ENCODE measurements around the gene FGGY.
A peak's percentile ranks its signal among the peaks of the same experiment; 100 is the strongest.

The FGGY gene

DNA sequence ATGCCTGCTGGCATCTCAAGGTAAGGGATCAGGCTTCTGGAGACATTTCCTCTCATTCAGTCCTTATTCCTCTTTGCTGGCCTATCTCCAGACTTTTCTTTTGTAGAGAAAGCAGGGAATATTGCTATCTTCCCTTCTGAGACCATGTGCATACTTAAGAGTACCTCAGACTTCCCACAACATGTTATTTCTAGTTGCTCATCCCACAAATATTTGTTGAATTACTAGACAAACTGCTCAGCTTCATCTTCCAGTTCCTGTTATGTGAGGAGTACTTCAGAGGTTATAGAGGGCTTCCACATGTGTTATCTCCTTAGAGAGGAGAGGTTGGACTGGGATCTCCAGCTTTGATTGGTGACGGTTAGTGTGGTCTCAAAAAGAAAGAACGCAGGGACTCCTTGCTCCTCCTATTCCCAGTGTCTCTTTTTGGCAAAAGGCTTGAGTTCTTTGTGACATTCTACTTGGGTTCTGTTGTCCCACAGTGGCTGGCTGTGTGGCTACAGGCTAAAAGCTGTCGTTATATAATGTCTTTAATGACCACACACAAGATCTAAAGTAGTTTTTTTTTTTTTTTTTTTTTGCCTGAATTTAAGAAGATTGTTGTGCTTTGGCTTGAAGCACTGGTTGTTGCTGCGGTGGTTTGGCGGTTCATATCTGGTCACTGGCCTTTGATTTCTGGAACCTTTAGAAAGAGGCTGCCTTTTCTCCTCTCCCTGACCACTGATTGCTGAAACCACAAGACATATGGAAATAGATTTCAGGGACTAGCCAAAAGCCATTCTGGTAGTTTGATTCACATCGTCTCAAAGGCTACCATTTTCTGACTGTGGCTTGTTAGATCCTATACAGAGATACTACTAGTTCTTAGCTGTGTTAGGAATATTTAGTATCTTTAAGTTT, 78.7 kb downstream of the FGGY start:
- peak; percentile 91 for DNase-seq (ENCODE audit: low read depth, low spot score)
- peak overlapping the region; percentile 62 for H3K27ac ChIP-seq

GRCh38 chr1:59377350-59377904, 80.5 kb downstream of the FGGY start:
- DNase-seq (ENCODE audit: low read depth, low spot score) = no peak

GRCh38 chr1:59378621-59379370, 81.9 kb downstream of the FGGY start:
- DNase-seq (ENCODE audit: low read depth, low spot score) = no peak
- H3K27ac ChIP-seq = peak overlapping the region; percentile 39

More at GRCh38 chr1:59377350-59377904, 80.5 kb downstream of the FGGY start:
- no peak overlapping the region for H3K27ac ChIP-seq

- no peak for DNase-seq (ENCODE audit: low read depth, low spot score)
- H3K27ac ChIP-seq = peak overlapping the region; percentile 39
Measured at GRCh38 chr1:59379371-59379728, 82.5 kb downstream of the FGGY start.

DNA sequence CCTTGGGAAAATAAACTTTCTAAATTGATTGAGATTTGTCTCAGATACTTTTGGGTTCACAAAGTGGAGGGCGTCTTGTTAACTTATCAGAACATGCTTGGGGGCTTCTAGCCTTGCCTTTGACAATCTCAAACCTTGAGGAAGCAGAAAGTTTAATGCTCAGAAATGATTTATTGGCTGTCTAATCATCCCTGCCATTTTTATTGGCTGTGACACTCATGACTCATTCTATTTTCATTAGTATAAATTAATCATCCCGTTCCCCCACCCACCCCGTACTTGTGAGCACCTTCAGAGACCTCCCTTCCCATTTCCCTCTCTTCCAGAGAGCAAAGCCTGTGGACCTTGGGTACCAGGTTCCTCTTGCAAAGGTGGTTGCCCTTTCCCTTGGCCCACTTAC, 87.1 kb downstream of the FGGY start:
- DNase-seq (ENCODE audit: low read depth, low spot score) = no peak

GRCh38 chr1:59384443-59384842, 87.5 kb downstream of the FGGY start:
- H3K27ac ChIP-seq = no peak overlapping the region
- no peak for DNase-seq (ENCODE audit: low read depth, low spot score)

More for the DNA sequence above, 87.1 kb downstream of the FGGY start:
- no peak overlapping the region for H3K27ac ChIP-seq

GRCh38 chr1:59388191-59388590, 91.3 kb downstream of the FGGY start:
- DNase-seq (ENCODE audit: low read depth, low spot score) = no peak
- H3K27ac ChIP-seq = no peak overlapping the region

DNA sequence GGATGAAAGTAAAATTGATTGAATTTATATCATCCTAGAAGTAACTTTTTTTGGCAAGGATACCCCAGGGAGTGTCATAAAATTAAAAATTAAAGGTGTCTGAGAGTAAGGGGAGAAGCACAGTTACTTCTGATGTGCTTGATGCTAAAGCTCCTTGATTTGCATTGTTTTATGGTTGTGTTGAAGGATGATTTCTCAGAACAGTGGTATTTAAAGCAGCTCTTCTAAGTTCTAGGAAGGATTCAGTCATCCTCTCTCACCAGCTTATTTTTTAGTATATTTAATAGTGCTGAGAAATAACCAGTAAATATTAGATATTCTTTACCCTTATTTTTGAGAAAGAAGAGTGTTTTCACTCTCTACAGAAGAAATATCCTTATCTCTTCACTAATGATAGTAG, 93.0 kb downstream of the FGGY start:
- no peak for DNase-seq (ENCODE audit: low read depth, low spot score)
- H3K27ac ChIP-seq = no peak overlapping the region

- no peak for DNase-seq (ENCODE audit: low read depth, low spot score)
- H3K27ac ChIP-seq = no peak overlapping the region
Measured at GRCh38 chr1:59390307-59390706, 93.4 kb downstream of the FGGY start.

- DNase-seq (ENCODE audit: low read depth, low spot score) = no peak
- H3K27ac ChIP-seq = no peak overlapping the region
Measured at GRCh38 chr1:59391212-59392179, 94.6 kb downstream of the FGGY start.

- no peak overlapping the region for H3K27ac ChIP-seq
- DNase-seq (ENCODE audit: low read depth, low spot score) = no peak
Measured at GRCh38 chr1:59393211-59394180, 96.6 kb downstream of the FGGY start.

- DNase-seq (ENCODE audit: low read depth, low spot score) = no peak
- H3K27ac ChIP-seq = no peak overlapping the region
Measured at GRCh38 chr1:59394706-59395425, 98.0 kb downstream of the FGGY start.

DNA sequence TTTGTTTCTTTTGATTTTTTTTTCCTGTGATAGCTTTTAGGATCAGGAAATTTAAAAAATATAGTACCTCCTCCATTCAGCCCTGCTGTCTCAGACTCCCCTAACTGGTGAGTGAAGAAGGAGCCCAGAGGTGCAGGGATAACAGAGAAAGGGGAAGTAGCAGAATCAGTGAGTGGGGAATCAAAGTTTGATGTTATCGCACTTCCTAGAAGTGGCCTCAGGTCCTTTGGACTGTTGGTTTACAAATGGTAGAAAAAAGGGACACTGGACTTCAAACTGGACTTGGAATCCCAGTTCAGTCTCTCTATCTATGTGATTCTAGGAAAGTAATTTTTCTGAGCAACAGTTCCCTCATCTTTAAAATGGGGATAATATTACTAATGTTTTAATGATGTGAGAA, 99.5 kb downstream of the FGGY start:
- H3K27ac ChIP-seq = no peak overlapping the region
- no peak for DNase-seq (ENCODE audit: low read depth, low spot score)

DNA sequence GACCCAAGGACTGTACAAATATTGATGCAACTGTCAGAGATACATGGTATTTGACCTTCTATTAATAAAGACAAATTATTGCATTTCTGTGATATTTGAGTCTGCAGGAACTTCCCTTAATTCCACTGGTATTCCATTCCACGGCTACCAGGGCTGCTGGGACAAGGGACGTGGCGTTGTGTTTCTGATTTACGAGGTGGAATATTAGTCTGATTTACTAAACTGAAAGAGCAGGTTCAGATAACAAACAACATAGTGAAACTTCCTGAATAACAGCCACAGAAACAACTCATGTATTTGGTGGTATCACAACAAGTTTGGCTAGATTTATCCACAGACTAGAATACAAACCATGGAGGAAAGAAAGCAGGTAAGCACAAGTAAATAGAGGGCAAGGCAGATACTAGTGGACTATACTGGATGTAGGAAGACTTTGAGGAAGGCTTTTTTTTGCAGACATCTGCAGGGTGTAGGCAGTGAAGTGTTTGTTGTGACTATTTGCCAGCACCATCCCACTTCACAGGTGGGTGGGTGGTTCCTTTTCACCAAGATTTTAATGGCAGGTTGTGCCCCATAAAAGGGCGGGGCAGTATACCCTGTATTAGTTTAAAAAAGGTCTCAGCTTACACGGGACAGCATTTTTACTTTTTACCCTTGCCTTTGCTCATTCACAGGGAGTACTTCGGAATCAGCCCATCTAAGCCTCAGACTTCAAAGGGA, 100.4 kb downstream of the FGGY start:
- DNase-seq (ENCODE audit: low read depth, low spot score) = no peak
- H3K27ac ChIP-seq = no peak overlapping the region

GRCh38 chr1:59399642-59400041, 102.7 kb downstream of the FGGY start:
- H3K27ac ChIP-seq = no peak overlapping the region
- DNase-seq (ENCODE audit: low read depth, low spot score) = no peak

DNA sequence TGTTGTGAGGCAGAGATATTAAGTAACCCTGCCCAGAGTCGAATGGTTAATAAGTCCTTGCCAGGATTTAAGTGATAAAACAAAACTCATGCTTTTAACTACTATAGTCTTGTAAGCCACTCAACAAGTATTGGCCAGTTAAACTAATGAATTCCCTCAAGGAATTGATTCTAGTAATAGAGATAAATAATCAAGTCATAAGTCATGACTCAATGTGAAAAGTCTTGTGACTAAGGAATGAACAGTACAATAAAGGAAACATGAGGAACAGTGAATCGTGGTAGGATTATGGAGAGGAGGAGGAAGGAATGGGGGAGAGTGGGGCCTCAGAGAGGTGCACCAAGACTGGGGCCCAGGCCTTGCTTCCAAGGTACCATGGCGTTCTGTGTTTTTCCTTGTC, 104.7 kb downstream of the FGGY start:
- no peak overlapping the region for H3K27ac ChIP-seq
- DNase-seq (ENCODE audit: low read depth, low spot score) = no peak

DNA sequence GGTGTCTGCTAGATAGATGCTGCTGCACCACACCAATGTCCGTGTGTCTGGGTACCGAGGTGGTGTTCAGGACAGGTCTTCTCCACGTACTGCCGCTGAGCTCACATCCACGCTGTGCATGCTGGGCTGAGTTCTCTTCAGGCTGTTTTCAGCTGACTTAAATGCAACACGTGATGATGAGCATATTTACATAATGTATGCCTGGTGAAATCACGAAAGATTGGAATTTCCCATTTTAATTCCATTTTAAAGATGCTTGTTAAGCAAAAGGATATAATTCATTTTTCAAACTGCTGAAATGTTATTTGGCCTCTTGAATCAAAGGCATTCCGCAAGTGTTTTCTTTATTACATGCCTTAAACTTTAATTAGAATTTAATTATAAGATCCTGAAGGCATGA, 107.9 kb downstream of the FGGY start:
- no peak overlapping the region for H3K27ac ChIP-seq
- DNase-seq (ENCODE audit: low read depth, low spot score) = no peak

Data from epithelial cell of prostate (primary cell).